Measurements from ENCODE around the gene SPRY1. TPM values are rescaled to one million over a fixed set of nuclear protein-coding genes. Genes with fewer than 3 reads are reported as not detected.
A peak's percentile ranks its signal among the peaks of the same experiment; 100 is the strongest.

SPRY1 gene
- total and polyA plus RNA-seq, 4 donors, result 11.1 to 20.3 (median 12.4) TPM

DNA sequence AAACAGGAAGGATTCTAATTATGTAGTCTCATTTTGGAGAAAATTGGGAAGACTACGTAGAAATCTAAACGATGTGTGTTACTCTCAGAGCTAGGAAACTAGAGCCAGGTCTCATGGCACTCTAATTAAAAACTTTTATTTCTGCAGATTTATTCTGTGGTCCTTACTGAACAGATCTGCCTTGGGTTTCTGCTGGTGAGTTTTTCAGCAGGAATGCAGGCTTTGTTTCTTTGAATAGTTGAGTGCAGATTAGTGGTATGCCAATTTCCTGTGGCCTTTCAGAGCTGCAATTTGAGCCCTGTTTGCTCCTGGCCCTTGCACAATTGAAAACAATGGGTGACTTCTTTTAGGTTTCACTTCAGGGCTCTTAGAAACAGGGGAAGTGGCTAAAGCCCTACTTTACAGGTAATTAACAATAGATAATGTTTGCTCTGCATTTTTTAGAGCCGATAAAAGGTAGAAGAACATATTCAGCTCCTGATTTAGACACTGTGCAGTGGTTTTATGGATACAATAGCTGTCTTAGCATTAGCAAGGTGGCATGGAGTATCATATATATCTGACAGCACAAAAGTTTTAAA lies 21.8 kb downstream of the SPRY1 start:
- TF ChIP-seq NR2F2 (IDR thresholded peaks at IDR 0.05), result peak; percentile 37
- TF ChIP-seq YY1 (IDR thresholded peaks at IDR 0.05), result no peak
- TF ChIP-seq, protein P1, sequence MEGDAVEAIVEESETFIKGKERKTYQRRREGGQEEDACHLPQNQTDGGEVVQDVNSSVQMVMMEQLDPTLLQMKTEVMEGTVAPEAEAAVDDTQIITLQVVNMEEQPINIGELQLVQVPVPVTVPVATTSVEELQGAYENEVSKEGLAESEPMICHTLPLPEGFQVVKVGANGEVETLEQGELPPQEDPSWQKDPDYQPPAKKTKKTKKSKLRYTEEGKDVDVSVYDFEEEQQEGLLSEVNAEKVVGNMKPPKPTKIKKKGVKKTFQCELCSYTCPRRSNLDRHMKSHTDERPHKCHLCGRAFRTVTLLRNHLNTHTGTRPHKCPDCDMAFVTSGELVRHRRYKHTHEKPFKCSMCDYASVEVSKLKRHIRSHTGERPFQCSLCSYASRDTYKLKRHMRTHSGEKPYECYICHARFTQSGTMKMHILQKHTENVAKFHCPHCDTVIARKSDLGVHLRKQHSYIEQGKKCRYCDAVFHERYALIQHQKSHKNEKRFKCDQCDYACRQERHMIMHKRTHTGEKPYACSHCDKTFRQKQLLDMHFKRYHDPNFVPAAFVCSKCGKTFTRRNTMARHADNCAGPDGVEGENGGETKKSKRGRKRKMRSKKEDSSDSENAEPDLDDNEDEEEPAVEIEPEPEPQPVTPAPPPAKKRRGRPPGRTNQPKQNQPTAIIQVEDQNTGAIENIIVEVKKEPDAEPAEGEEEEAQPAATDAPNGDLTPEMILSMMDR (IDR thresholded peaks at IDR 0.05; ENCODE audit: low read depth, low read length, missing input control), result no peak
- no peak for TF ChIP-seq JUND (IDR thresholded peaks at IDR 0.05)
- TF ChIP-seq FOXA2 (IDR thresholded peaks at IDR 0.05), result no peak
- no peak for TF ChIP-seq HNF4G (IDR thresholded peaks at IDR 0.05)
- TF ChIP-seq, protein P2, sequence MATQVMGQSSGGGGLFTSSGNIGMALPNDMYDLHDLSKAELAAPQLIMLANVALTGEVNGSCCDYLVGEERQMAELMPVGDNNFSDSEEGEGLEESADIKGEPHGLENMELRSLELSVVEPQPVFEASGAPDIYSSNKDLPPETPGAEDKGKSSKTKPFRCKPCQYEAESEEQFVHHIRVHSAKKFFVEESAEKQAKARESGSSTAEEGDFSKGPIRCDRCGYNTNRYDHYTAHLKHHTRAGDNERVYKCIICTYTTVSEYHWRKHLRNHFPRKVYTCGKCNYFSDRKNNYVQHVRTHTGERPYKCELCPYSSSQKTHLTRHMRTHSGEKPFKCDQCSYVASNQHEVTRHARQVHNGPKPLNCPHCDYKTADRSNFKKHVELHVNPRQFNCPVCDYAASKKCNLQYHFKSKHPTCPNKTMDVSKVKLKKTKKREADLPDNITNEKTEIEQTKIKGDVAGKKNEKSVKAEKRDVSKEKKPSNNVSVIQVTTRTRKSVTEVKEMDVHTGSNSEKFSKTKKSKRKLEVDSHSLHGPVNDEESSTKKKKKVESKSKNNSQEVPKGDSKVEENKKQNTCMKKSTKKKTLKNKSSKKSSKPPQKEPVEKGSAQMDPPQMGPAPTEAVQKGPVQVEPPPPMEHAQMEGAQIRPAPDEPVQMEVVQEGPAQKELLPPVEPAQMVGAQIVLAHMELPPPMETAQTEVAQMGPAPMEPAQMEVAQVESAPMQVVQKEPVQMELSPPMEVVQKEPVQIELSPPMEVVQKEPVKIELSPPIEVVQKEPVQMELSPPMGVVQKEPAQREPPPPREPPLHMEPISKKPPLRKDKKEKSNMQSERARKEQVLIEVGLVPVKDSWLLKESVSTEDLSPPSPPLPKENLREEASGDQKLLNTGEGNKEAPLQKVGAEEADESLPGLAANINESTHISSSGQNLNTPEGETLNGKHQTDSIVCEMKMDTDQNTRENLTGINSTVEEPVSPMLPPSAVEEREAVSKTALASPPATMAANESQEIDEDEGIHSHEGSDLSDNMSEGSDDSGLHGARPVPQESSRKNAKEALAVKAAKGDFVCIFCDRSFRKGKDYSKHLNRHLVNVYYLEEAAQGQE (IDR thresholded peaks at IDR 0.05), result no peak
- TF ChIP-seq FOXA1 (IDR thresholded peaks at IDR 0.05), result no peak
- TF ChIP-seq TAF1 (conservative IDR thresholded peaks at IDR 0.05), result no peak
- TF ChIP-seq RAD21 (IDR thresholded peaks at IDR 0.05), result peak in 1 of 2 donors; percentile 23
- TF ChIP-seq GABPA (IDR thresholded peaks at IDR 0.05 in 1 of 2, conservative IDR thresholded peaks at IDR 0.05 in 1 of 2), result no peak
- TF ChIP-seq RXRA (IDR thresholded peaks at IDR 0.05), result no peak
- Histone ChIP-seq H3K4me1 (ENCODE audit: control insufficient read depth in 4 of 4, insufficient read depth in 4 of 4, low read length in 3 of 4) (peaks cover 0 to 10% (median 5%) of the 10 kb centered on the region in 4 donors), H3K36me3 (ENCODE audit: control insufficient read depth in 4 of 4, insufficient read depth in 3 of 4, low read depth in 1 of 4, low read length in 3 of 4) (no peaks in the 10 kb centered on the region), H3K9me3 (ENCODE audit: control insufficient read depth in 4 of 4, low read length in 3 of 4) (no peaks in the 10 kb centered on the region), H3K4me3 (ENCODE audit: low read depth in 1 of 3, low read length in 3 of 3) (no peak overlapping the region), H3K27ac (ENCODE audit: low read depth in 1 of 2, low read length in 2 of 2) (peak overlapping the region in 1 of 2 donors; percentile 6), H3K27me3 (ENCODE audit: control insufficient read depth in 4 of 4, insufficient read depth in 4 of 4, low read length in 3 of 4) (no peaks in the 10 kb centered on the region), H3K9ac (ENCODE audit: low read depth in 1 of 2, low read length in 2 of 2) (peak overlapping the region in 1 of 2 donors; percentile 47)
- DNase-seq (ENCODE audit: low spot score), result no peak
- 54% methylated on average over 3 of the region's 3 CpGs for WGBS

DNA sequence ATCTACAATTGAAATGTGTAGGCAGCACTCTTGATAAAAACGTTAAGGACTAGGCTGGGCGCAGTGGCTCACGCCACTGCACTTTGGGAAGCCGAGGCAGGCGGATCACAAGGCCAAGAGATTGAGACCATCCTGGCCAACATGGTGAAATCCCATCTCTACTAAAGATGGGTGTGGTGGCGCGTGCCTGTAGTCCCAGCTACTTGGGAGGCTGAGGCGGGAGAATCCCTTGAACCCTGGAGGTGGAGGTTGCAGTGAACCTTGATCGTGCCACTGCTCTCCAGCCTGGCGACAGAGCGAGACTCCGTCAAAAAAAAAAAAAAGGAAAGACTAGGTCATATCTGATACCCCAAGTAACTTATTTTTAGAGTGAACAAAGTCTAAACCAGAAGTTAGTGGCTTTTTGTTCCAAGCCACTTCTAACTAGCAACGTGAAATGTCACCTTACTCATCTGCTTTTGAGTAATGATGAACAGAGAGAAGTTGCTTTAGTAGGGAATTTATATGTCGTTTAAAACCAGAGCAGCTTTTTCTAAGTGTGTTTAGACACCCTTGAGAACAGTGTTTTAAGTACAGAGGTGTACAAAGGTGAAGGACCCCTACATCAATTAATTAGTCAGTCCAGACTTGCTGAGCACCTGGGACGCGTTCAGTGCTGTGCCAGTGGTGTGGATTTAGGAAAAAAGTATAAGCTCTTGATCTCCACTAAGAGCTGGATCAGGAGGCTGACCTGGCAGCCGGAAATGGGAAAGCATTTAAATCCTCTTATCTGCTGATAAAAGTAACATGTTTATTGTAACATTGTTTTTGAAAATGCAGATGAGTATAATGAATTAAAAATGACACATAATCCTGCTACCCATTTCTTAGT lies 23.5 kb downstream of the SPRY1 start:
- Histone ChIP-seq H3K9ac (ENCODE audit: low read depth in 1 of 2, low read length in 2 of 2) (no peak overlapping the region), H3K36me3 (ENCODE audit: control insufficient read depth in 4 of 4, insufficient read depth in 3 of 4, low read depth in 1 of 4, low read length in 3 of 4) (no peaks in the 10 kb centered on the region), H3K27me3 (ENCODE audit: control insufficient read depth in 4 of 4, insufficient read depth in 4 of 4, low read length in 3 of 4) (no peaks in the 10 kb centered on the region), H3K4me3 (ENCODE audit: low read depth in 1 of 3, low read length in 3 of 3) (no peak overlapping the region), H3K9me3 (ENCODE audit: control insufficient read depth in 4 of 4, low read length in 3 of 4) (no peaks in the 10 kb centered on the region), H3K4me1 (ENCODE audit: control insufficient read depth in 4 of 4, insufficient read depth in 4 of 4, low read length in 3 of 4) (peaks cover 0 to 5% (median 2%) of the 10 kb centered on the region in 4 donors), H3K27ac (ENCODE audit: low read depth in 1 of 2, low read length in 2 of 2) (no peak overlapping the region)
- 85% methylated on average over 17 of the region's 17 CpGs for WGBS
- no peak for TF ChIP-seq YY1 (IDR thresholded peaks at IDR 0.05)
- TF ChIP-seq, protein P1 (IDR thresholded peaks at IDR 0.05; ENCODE audit: low read depth, low read length, missing input control), result no peak
- no peak for TF ChIP-seq TAF1 (conservative IDR thresholded peaks at IDR 0.05)
- TF ChIP-seq FOXA1 (IDR thresholded peaks at IDR 0.05), result no peak
- no peak for TF ChIP-seq EGR1 (IDR thresholded peaks at IDR 0.05; ENCODE audit: low read depth in 2 of 2)
- TF ChIP-seq SP1 (IDR thresholded peaks at IDR 0.05), result no peak
- TF ChIP-seq, protein P3, sequence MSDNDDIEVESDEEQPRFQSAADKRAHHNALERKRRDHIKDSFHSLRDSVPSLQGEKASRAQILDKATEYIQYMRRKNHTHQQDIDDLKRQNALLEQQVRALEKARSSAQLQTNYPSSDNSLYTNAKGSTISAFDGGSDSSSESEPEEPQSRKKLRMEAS (IDR thresholded peaks at IDR 0.05), result no peak
- TF ChIP-seq, protein P4, sequence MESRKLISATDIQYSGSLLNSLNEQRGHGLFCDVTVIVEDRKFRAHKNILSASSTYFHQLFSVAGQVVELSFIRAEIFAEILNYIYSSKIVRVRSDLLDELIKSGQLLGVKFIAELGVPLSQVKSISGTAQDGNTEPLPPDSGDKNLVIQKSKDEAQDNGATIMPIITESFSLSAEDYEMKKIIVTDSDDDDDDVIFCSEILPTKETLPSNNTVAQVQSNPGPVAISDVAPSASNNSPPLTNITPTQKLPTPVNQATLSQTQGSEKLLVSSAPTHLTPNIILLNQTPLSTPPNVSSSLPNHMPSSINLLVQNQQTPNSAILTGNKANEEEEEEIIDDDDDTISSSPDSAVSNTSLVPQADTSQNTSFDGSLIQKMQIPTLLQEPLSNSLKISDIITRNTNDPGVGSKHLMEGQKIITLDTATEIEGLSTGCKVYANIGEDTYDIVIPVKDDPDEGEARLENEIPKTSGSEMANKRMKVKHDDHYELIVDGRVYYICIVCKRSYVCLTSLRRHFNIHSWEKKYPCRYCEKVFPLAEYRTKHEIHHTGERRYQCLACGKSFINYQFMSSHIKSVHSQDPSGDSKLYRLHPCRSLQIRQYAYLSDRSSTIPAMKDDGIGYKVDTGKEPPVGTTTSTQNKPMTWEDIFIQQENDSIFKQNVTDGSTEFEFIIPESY (IDR thresholded peaks at IDR 0.05), result no peak
- TF ChIP-seq RXRA (IDR thresholded peaks at IDR 0.05), result no peak
- no peak for TF ChIP-seq HNF4A (conservative IDR thresholded peaks at IDR 0.05)
- DNase-seq (ENCODE audit: low spot score), result no peak

Data from liver (tissue), 9 donors.